ENCODE data around the gene AFDN.
A peak's percentile ranks its signal among the peaks of the same experiment; 100 is the strongest.

The AFDN gene

GRCh38 chr6:167819576-167819975 lies 7.1 kb upstream of the AFDN start:
- no peak for DNase-seq (ENCODE audit: low spot score)

GRCh38 chr6:167820681-167821080 lies 6.0 kb upstream of the AFDN start:
- DNase-seq (ENCODE audit: low spot score): no peak

- no peak for DNase-seq (ENCODE audit: low spot score)
These were observed 1.9 kb upstream of the AFDN start for GRCh38 chr6:167824591-167825331.

GRCh38 chr6:167825332-167826229 lies 1.1 kb upstream of the AFDN start:
- peak; percentile 60 for DNase-seq (ENCODE audit: low spot score)

GRCh38 chr6:167826230-167826895 lies 348 bp upstream of the AFDN start:
- peak; percentile 38 for DNase-seq (ENCODE audit: low spot score)

- peak; percentile 47 for DNase-seq (ENCODE audit: low spot score)
These were observed 1.0 kb downstream of the AFDN start for GRCh38 chr6:167827583-167828324.

GRCh38 chr6:167828325-167828956 lies 1.7 kb downstream of the AFDN start:
- peak; percentile 41 for DNase-seq (ENCODE audit: low spot score)

- DNase-seq (ENCODE audit: low spot score): no peak
These were observed 2.8 kb downstream of the AFDN start for GRCh38 chr6:167829513-167829912.

- DNase-seq (ENCODE audit: low spot score): no peak
These were observed 4.6 kb downstream of the AFDN start for GRCh38 chr6:167831281-167831828.

- DNase-seq (ENCODE audit: low spot score): no peak
These were observed 6.0 kb downstream of the AFDN start for GRCh38 chr6:167832497-167833395.

GRCh38 chr6:167833396-167833763 lies 6.7 kb downstream of the AFDN start:
- DNase-seq (ENCODE audit: low spot score): no peak

GRCh38 chr6:167835260-167835659 lies 8.5 kb downstream of the AFDN start:
- no peak for DNase-seq (ENCODE audit: low spot score)

GRCh38 chr6:167836721-167837120 lies 10.0 kb downstream of the AFDN start:
- DNase-seq (ENCODE audit: low spot score): no peak

GRCh38 chr6:167838207-167838748 lies 11.6 kb downstream of the AFDN start:
- no peak for DNase-seq (ENCODE audit: low spot score)

GRCh38 chr6:167839343-167839742 lies 12.6 kb downstream of the AFDN start:
- no peak for DNase-seq (ENCODE audit: low spot score)

GRCh38 chr6:167839755-167840154 lies 13.0 kb downstream of the AFDN start:
- no peak for DNase-seq (ENCODE audit: low spot score)

- no peak for DNase-seq (ENCODE audit: low spot score)
These were observed 13.4 kb downstream of the AFDN start for GRCh38 chr6:167840160-167840525.

- no peak for DNase-seq (ENCODE audit: low spot score)
These were observed 13.9 kb downstream of the AFDN start for GRCh38 chr6:167840526-167841179.

GRCh38 chr6:167841981-167842380 lies 15.3 kb downstream of the AFDN start:
- no peak for DNase-seq (ENCODE audit: low spot score)
